ENCODE data around the gene EXOC3.
A peak's percentile ranks its signal among the peaks of the same experiment; 100 is the strongest.
"Not testable (repeated sequence)": the region's sequence is repeated elsewhere in the genome, so short reads cannot be mapped to it uniquely, and the experiment has no call there.

EXOC3 gene

GRCh38 chr5:407801-408268 lies 35.1 kb upstream of the EXOC3 start:
- DNase-seq: no peak

GRCh38 chr5:410911-411517 lies 32.0 kb upstream of the EXOC3 start:
- no peak for DNase-seq

DNA sequence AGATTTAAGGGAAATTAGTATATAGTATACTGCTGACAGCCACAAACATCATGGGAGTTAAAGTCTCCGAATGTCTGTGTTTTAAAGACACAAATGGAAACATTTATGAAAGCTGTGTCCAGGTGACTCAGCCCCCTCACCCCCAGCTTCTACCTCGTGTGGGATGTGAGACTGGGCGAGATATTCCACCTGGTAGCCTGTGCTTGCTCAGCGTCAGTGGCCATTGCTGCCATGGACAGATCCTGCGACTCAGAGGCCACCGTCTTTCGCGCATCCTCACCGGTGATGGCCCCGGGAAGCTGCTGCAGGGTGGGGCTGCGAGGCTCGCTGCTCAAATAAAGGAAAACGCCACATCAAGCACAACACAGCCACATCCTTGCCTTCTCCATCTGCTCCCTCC lies 31.2 kb upstream of the EXOC3 start:
- no peak for DNase-seq

- not testable (repeated sequence) for DNase-seq
These were observed 27.7 kb upstream of the EXOC3 start for GRCh38 chr5:414991-415927.

GRCh38 chr5:415928-416635 lies 26.9 kb upstream of the EXOC3 start:
- DNase-seq: no peak

GRCh38 chr5:416636-416960 lies 26.4 kb upstream of the EXOC3 start:
- no peak for DNase-seq

DNA sequence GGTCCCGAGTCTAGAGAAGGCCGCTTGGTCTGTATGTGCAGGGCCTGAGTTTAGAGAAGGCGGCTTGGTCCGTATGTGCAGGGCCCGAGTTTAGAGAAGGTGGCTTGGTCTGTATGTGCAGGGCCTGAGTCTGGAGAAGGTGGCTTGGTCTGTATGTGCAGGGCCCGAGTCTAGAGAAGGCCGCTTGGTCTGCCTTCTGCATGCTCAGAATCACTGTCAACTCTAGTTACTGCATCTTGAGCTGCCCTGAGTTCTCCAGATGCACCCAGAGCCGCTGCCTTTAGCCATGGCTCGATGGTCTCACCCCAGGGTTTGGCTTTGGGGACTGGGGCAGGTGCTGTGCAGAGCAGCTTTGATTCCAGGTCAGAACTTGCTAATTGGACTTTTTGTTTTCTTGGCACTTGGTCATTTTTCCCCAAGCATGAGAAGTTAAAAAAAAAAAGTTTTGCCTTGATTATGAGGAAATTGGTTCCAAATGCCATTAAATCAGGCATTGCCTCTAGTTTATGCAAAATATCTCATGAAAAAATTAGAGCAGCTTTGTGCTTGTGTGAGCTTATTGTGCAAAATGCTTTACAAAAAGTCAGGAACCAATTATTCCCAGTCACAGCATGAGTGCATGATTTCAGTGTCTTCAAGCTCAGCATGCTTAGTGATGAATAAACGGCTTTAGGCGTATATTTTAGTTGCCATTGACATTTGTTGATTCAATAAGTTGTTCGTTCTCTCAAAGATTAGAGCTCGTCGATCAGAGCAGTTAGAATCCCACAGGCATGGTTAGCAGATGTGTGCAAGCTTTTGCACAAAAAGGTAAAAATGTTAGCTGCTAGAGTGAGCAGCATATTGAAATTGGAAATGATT lies 25.4 kb upstream of the EXOC3 start:
- DNase-seq: no peak

GRCh38 chr5:418162-419121 lies 24.5 kb upstream of the EXOC3 start:
- no peak for DNase-seq

DNA sequence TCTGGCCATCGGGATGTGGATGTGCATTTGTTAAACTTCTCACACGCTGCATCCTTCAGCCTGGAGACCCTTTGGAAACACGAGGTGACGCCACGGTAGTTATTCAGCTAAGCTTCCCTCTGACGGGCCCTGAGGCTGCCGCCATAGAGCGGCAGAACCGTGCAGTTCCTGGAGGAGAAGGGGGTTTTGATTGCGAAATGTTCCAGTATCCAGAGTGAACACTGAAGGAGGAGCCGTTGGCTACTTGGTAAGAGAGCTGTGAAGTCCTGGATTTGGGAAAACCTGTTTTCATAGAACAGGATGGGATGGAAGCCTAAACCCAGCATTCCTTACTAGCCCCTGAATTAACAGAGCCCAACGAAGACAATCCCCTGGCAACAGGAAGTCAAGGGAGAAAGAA lies 23.0 kb upstream of the EXOC3 start:
- no peak for DNase-seq

GRCh38 chr5:420632-421286 lies 22.2 kb upstream of the EXOC3 start:
- no peak for DNase-seq

GRCh38 chr5:421287-421880 lies 21.6 kb upstream of the EXOC3 start:
- DNase-seq: no peak

DNA sequence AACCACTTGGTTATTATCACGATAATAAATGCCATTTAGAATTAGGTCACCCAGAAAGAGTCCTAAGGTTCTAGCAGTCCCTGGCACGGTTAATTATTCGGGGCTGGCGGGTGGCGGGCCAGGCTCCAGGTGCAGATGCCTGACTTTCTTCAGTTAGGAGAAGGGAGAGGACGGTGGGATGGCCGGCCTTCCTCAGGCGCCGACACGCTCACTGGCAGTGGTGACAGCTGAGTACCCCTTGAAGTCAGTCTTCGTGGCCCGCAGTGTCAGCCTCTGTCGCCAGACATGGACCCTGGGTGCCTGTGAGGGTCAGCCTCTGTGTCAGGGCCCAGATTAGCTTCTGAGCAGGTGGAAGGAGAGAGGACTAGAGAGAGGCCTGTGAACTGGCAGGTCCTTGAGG lies 21.1 kb upstream of the EXOC3 start:
- no peak for DNase-seq

DNA sequence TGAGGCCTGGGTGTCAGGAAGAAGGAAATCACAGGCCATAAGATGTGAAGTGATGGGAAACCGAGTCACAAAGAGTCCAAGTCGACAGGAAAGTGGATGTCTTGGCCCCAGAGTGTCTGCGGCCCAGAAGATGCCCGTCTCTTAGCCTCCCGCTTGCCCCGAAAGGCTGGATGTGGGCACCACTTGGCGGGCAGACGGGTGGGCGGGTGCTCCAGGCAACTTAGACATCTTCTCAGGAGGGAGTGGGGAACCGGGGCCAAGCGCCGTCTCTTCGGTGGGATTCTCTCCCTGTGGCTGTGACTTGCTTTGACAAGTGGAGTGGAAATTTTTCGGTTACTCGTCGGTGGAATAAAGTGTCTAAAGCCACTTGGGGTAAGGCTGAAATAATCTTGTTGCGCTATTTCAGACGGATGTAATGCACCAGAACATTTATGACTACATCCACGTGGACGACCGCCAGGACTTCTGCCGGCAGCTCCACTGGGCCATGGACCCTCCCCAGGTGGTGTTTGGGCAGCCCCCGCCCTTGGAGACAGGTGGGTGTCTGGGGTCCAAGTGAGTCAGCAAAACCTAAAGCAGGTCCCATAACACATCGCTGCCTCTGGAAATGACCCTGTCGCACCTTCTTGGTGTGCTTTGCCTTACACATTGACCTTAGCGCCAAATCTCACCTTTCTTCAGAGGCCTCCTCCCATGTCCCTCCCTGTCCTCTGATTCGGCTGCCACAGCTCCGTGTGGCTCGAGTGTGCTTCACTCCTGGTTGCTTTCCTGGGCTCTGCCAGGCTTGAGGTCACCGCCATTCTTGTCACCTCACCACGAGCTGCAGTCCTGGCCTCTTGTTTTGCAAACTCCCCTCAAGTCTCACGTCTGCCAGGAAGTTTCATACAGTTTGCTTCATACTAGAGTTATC lies 20.4 kb upstream of the EXOC3 start:
- no peak for DNase-seq

DNA sequence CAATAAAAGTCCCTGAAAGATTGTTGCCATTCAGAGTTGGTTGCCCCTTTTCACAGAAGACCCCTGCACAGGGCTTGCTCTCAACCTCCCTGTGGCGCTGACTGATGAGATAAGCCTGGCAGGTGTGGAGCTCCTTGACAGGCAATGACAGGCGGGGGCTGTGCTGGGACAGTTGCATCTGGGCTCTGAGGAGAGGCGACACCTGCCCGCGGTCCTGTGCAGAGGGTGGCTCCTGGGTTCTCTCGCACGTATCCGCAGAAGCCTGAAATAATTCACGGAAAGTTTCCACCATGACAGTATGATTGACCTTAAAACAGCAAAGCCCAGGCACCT lies 19.8 kb upstream of the EXOC3 start:
- DNase-seq: no peak

DNA sequence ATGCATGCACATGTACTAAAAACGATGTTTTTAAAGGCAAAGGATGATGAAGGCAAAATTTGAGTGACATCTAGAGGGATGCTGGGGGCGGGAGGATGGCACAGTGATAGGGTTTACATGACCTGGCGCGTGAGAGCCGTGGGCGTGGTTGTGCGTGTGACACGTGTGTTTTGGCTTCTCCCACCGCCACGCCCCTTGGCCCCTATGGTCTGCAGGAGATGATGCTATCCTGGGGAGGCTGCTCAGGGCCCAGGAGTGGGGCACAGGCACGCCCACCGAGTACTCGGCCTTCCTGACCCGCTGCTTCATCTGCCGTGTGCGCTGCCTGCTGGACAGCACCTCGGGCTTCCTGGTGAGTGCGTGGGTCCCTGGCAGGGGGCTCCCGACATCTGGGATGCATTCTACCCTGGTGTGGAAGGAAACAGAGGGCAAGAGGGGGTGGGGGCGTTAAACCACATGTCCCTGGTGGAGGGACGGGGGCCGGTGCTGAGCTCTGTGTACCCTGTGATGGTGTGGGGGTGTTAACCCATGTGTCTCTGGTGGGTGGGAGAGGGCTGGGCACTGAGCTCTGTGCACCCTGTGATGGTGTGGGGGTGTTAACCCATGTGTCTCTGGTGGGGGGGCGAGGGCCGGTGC lies 19.2 kb upstream of the EXOC3 start:
- DNase-seq: no peak

DNA sequence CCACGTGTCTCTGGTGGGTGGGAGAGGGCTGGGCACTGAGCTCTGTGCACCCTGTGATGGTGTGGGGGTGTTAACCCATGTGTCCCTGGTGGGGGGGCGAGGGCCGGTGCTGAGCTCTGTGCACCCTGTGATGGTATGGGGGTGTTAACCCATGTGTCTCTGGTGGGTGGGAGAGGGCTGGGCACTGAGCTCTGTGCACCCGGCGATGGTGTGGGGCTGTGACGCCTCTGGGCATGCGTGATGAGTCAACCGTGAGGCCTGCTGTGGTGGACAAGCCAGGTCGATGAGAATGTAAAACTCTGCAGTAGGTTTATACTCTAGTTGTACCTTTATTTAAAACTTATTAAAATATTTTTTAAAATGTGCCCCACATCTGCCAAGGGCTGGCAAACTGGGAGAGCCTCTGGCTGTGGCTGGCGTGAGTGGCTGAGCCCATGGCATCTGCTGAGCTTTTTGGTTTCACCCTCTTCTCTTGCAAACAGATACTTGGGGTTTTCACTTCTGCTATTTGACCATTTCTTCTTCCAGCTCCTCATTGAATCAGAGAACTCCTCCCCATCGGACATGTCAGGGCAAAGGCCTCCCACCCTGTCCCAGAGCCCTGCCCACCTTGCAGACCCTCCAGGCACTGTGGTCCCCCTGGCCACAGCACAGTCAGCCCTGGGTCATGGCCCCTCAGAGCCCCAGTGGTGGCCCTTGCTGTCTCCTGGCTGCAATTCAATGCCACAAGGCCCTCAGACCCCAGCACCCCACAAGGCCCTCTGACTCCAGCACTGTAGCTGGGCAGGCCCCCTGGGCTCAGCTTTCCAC lies 18.5 kb upstream of the EXOC3 start:
- DNase-seq: no peak

DNA sequence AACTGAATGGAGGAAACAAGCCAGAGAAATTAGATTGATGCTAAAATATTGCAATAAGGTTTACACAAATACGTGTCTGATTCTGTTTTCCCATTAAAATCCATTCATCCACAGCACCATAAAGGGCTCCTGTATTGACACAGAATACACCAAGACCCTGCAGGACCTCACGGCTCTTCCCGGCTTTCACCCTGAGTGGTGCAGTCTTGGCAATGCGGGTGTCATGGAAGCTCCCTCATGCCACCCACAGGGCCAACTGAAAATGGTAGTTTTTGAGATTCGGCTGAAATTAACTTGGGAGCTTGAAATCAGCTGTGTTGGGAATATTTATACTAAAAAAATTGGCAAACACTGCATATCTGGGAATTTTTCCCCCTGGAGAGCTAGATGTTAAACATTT lies 17.3 kb upstream of the EXOC3 start:
- peak; percentile 11 for DNase-seq

DNA sequence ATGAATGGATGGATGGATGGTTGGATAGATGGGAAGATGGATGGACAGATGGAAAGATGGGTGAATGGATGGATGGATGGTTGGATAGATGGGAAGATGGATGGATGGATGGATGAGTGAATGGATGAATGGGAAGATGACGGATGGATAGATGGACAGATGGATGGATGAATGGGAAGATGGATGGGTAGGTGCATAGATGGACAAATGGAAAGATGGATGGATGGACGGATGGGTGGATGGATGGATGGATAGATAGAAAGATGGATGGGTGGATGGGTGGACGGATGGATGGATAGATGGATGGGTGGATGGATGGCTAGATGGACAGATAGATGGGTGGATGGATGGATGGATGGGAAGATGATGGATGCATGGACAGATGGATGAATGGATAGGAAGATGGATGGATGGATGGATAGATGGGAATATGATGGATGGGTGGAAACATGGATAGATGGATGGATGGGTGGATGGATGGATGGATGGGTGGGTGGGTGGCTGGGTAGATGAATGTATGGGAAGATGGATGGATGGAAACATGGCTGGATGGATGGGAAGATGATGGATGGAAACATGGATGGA lies 16.5 kb upstream of the EXOC3 start:
- DNase-seq: no peak
